HEK293 (cell line): ENCODE results near the gene RAPGEF5.

ENCODE experiments used
- CTCF ChIA-PET: fragments of 350-600 bp; formaldehyde crosslinking; extraction: SDS; loops from one replicate; lab custom pipeline; 2021; ENCODE audit warnings: antibody characterized with exemption; lab: Yijun Ruan, JAX
- POLR2A ChIA-PET: fragments of 300-600 bp; formaldehyde crosslinking; extraction: SDS; loops from one replicate; lab custom pipeline; 2020; ENCODE audit warnings: antibody characterized with exemption, inconsistent platforms; lab: Yijun Ruan, JAX
- H3K27ac ChIP-seq: fragments of 200-500 bp; sonication (Bioruptor generic); 2 replicates; pipeline ENCODE4 v1.5.1; 2014; ENCODE audit warnings: low read depth, low read length, control low read depth, inconsistent platforms; ENCODE audit errors: extremely low read depth
- H3K36me3 ChIP-seq, 2 experiments: fragments of 200-500 bp in 1 of 2; sonication (Bioruptor generic) in 1 of 2; 1 replicate in 1 of 2; 2 replicates in 1 of 2; pipeline ENCODE4 v1.5.1; 2014 to 2017; ENCODE audit warnings: inconsistent platforms in 2 of 2, low read length in 2 of 2; ENCODE audit not compliant: control insufficient read depth in 2 of 2, insufficient read depth in 1 of 2
- H3K4me1 ChIP-seq: fragments of 200-500 bp; sonication (Bioruptor generic); 2 replicates; pipeline ENCODE4 v1.5.1; 2014; ENCODE audit warnings: mild to moderate bottlenecking, low read length, inconsistent platforms; ENCODE audit not compliant: control insufficient read depth, insufficient read depth
- H3K4me3 ChIP-seq: 2 replicates; pipeline ENCODE4 v1.5.1; 2011; ENCODE audit warnings: low read depth, mild to moderate bottlenecking, control low read depth, low read length, moderate library complexity
- H3K9me3 ChIP-seq: fragments of 200-500 bp; sonication (Bioruptor generic); 2 replicates; pipeline ENCODE4 v1.5.1; 2014; ENCODE audit warnings: low read depth, low read length, inconsistent platforms; ENCODE audit not compliant: control insufficient read depth, insufficient read depth
- BCL6B ChIP-seq: fragments of 450-650 bp; formaldehyde crosslinking; IDR thresholded peaks from 2 replicates; pipeline ENCODE4 v1.5.1; 2017; ENCODE audit warnings: missing biosample characterization, missing genetic modification characterization
- ELK4 ChIP-seq: IDR thresholded peaks from 2 replicates; pipeline ENCODE4 v1.6.1; 2011; ENCODE audit warnings: mild to moderate bottlenecking, low read depth, low read length, borderline replicate concordance
- GLI2 ChIP-seq: fragments of 450-650 bp; formaldehyde crosslinking; IDR thresholded peaks from 2 replicates; pipeline ENCODE4; 2017; ENCODE audit warnings: missing biosample characterization, missing genetic modification characterization, low read depth, borderline replicate concordance
- GLIS1 ChIP-seq: fragments of 450-650 bp; formaldehyde crosslinking; IDR thresholded peaks from 2 replicates; pipeline ENCODE4 v1.5.1; 2016; ENCODE audit warnings: missing biosample characterization, missing genetic modification characterization
- KLF1 ChIP-seq: fragments of 450-650 bp; formaldehyde crosslinking; IDR thresholded peaks from 2 replicates; pipeline ENCODE4 v1.5.1; 2016; ENCODE audit warnings: missing biosample characterization, missing genetic modification characterization
- KLF17 ChIP-seq: fragments of 450-650 bp; formaldehyde crosslinking; IDR thresholded peaks from 2 replicates; pipeline ENCODE4 v1.5.1; 2016; ENCODE audit warnings: missing biosample characterization, missing genetic modification characterization
- KLF8 ChIP-seq: fragments of 450-650 bp; formaldehyde crosslinking; IDR thresholded peaks from 2 replicates; pipeline ENCODE4 v1.5.1; 2016; ENCODE audit warnings: missing biosample characterization, missing genetic modification characterization
- MEIS1 ChIP-seq: sonication (generic); formaldehyde crosslinking; IDR thresholded peaks from 2 replicates; pipeline ENCODE4 v1.8.1; 2022; ENCODE audit warnings: missing genetic modification reagents, mild to moderate bottlenecking, borderline replicate concordance
- MZF1 ChIP-seq: fragments of 450-650 bp; formaldehyde crosslinking; IDR thresholded peaks from 2 replicates; pipeline ENCODE4 v1.5.1; 2017; ENCODE audit warnings: missing biosample characterization, missing genetic modification characterization, borderline replicate concordance
- SETDB1 ChIP-seq: IDR thresholded peaks from one replicate; pipeline ENCODE4 v1.6.1; 2017; ENCODE audit warnings: mild to moderate bottlenecking, low read length, moderate library complexity, mixed read lengths; ENCODE audit not compliant: insufficient read length
- ZBTB11 ChIP-seq: fragments of 450-650 bp; formaldehyde crosslinking; conservative IDR thresholded peaks from 2 replicates; pipeline ENCODE4 v1.5.1; 2016; ENCODE audit warnings: low read depth, missing biosample characterization, missing genetic modification characterization
- ZNF133 ChIP-seq: fragments of 450-650 bp; formaldehyde crosslinking; IDR thresholded peaks from 2 replicates; pipeline ENCODE4 v1.5.1; 2016; ENCODE audit warnings: missing biosample characterization, missing genetic modification characterization
- ZNF140 ChIP-seq: fragments of 450-650 bp; formaldehyde crosslinking; IDR thresholded peaks from 2 replicates; pipeline ENCODE4 v1.5.1; 2016; ENCODE audit warnings: missing biosample characterization, missing genetic modification characterization
- ZNF157 ChIP-seq: fragments of 450-650 bp; formaldehyde crosslinking; IDR thresholded peaks from 2 replicates; pipeline ENCODE4 v1.5.1; 2016; ENCODE audit warnings: missing biosample characterization, missing genetic modification characterization
- ZNF16 ChIP-seq: fragments of 450-650 bp; formaldehyde crosslinking; IDR thresholded peaks from 2 replicates; pipeline ENCODE4 v1.5.1; 2016; ENCODE audit warnings: low read depth, missing biosample characterization, missing genetic modification characterization
- ZNF169 ChIP-seq: fragments of 450-650 bp; formaldehyde crosslinking; IDR thresholded peaks from 2 replicates; pipeline ENCODE4 v1.5.1; 2016; ENCODE audit warnings: missing biosample characterization, missing genetic modification characterization
- ZNF19 ChIP-seq: fragments of 450-650 bp; formaldehyde crosslinking; IDR thresholded peaks from 2 replicates; pipeline ENCODE4; 2016; ENCODE audit warnings: missing biosample characterization, missing genetic modification characterization, low read depth
- ZNF266 ChIP-seq: fragments of 450-650 bp; formaldehyde crosslinking; IDR thresholded peaks from 2 replicates; pipeline ENCODE4 v1.5.1; 2016; ENCODE audit warnings: missing biosample characterization, missing genetic modification characterization, low read depth
- ZNF311 ChIP-seq: fragments of 450-650 bp; formaldehyde crosslinking; IDR thresholded peaks from 2 replicates; pipeline ENCODE4 v1.5.1; 2017; ENCODE audit warnings: missing biosample characterization, missing genetic modification characterization, borderline replicate concordance
- ZNF488 ChIP-seq: fragments of 450-650 bp; formaldehyde crosslinking; IDR thresholded peaks from 2 replicates; pipeline ENCODE4 v1.5.1; 2016; ENCODE audit warnings: missing biosample characterization, missing genetic modification characterization
- ZNF501 ChIP-seq: fragments of 450-650 bp; formaldehyde crosslinking; IDR thresholded peaks from 2 replicates; pipeline ENCODE4 v1.5.1; 2016; ENCODE audit warnings: missing biosample characterization, missing genetic modification characterization
- ZNF623 ChIP-seq: fragments of 450-650 bp; formaldehyde crosslinking; IDR thresholded peaks from 2 replicates; pipeline ENCODE4 v1.5.1; 2016; ENCODE audit warnings: missing biosample characterization, missing genetic modification characterization
- ZNF654 ChIP-seq: fragments of 450-650 bp; formaldehyde crosslinking; IDR thresholded peaks from 2 replicates; pipeline ENCODE4 v1.5.1; 2016; ENCODE audit warnings: low read depth, missing biosample characterization, missing genetic modification characterization
- ZNF76 ChIP-seq: fragments of 450-650 bp; formaldehyde crosslinking; IDR thresholded peaks from 2 replicates; pipeline ENCODE4; 2016; ENCODE audit warnings: low read depth, missing biosample characterization, missing genetic modification characterization, borderline replicate concordance
- ZNF830 ChIP-seq: fragments of 450-650 bp; IDR thresholded peaks from 2 replicates; pipeline ENCODE4 v1.5.0; 2018; ENCODE audit warnings: missing biosample characterization, missing genetic modification characterization, low read depth, mild to moderate bottlenecking, moderate library complexity
- ZNF837 ChIP-seq: fragments of 450-650 bp; formaldehyde crosslinking; IDR thresholded peaks from 2 replicates; pipeline ENCODE4 v1.5.1; 2016; ENCODE audit warnings: missing biosample characterization, missing genetic modification characterization
- ZSCAN16 ChIP-seq: fragments of 450-650 bp; formaldehyde crosslinking; IDR thresholded peaks from 2 replicates; pipeline ENCODE4 v1.5.1; 2016; ENCODE audit warnings: missing biosample characterization, missing genetic modification characterization
- ZSCAN4 ChIP-seq: fragments of 450-650 bp; formaldehyde crosslinking; IDR thresholded peaks from 2 replicates; pipeline ENCODE4 v1.5.1; 2017; ENCODE audit warnings: missing biosample characterization, missing genetic modification characterization

The RAPGEF5 gene

GRCh38 chr7:22223807-22224206 lies 133.1 kb downstream of the RAPGEF5 start:
- Histone ChIP-seq H3K27ac (no peak overlapping the region), H3K9me3 (no peaks in the 10 kb centered on the region), H3K4me1 (no peaks in the 10 kb centered on the region), H3K36me3 (no peaks in the 10 kb centered on the region), H3K4me3 (no peak overlapping the region)
- CTCF ChIA-PET = no interaction called here
- POLR2A ChIA-PET = no interaction called here
- TF ChIP-seq GLIS1 (tag by site-specific recombination) (no peak), MZF1 (tag by site-specific recombination) (no peak), ZNF266 (tag by site-specific recombination) (no peak), ZNF140 (tag by site-specific recombination) (no peak), ZBTB11 (tag by site-specific recombination) (no peak), MEIS1 (no peak), ZNF311 (tag by site-specific recombination) (no peak), ZNF623 (tag by site-specific recombination) (no peak), KLF8 (tag by site-specific recombination) (no peak), ZNF169 (tag by site-specific recombination) (no peak), ZNF19 (tag by site-specific recombination) (no peak), ELK4 (no peak), SETDB1 (no peak), ZSCAN16 (no peak), ZNF157 (tag by site-specific recombination) (no peak), KLF17 (tag by site-specific recombination) (no peak), BCL6B (tag by site-specific recombination) (no peak)

- Histone ChIP-seq H3K4me1 (no peaks in the 10 kb centered on the region), H3K27ac (no peak overlapping the region), H3K4me3 (no peak overlapping the region), H3K36me3 (no peaks in the 10 kb centered on the region), H3K9me3 (no peaks in the 10 kb centered on the region)
- ChIA-PET CTCF (no interaction called here), POLR2A (no interaction called here)
- no peak for TF ChIP-seq ZNF501 (tag by site-specific recombination)
- TF ChIP-seq ZNF76 (tag by site-specific recombination) = no peak
- TF ChIP-seq ZNF830 (tag by site-specific recombination) = no peak
- TF ChIP-seq ZNF654 = no peak
- no peak for TF ChIP-seq ZNF19 (tag by site-specific recombination)
- no peak for TF ChIP-seq ZNF133
- no peak for TF ChIP-seq ZSCAN4 (tag by site-specific recombination)
- TF ChIP-seq KLF1 (tag by site-specific recombination) = no peak
- TF ChIP-seq GLI2 = no peak
- TF ChIP-seq ZNF837 (tag by site-specific recombination) = no peak
- no peak for TF ChIP-seq ZNF16 (tag by site-specific recombination)
- no peak for TF ChIP-seq ZNF488 (tag by site-specific recombination)
These were observed 136.0 kb downstream of the RAPGEF5 start for GRCh38 chr7:22220941-22221340.
